Neuron (in vitro differentiated cells): ENCODE measurements around the gene VPS8.
"Not testable (repeated sequence)": the region's sequence is repeated elsewhere in the genome, so short reads cannot be mapped to it uniquely, and the experiment has no call there.

ENCODE experiments used
- H2AFZ ChIP-seq: one replicate; pipeline ENCODE4 v1.6.1; 2013; ENCODE audit warnings: low read depth, mild to moderate bottlenecking, inconsistent platforms, low read length, moderate library complexity
- H3K27me3 ChIP-seq: one replicate; pipeline ENCODE4 v1.6.1; 2013; ENCODE audit warnings: low read length; ENCODE audit not compliant: insufficient read depth
- H3K36me3 ChIP-seq: one replicate; pipeline ENCODE4 v1.6.1; 2013; ENCODE audit warnings: low read length; ENCODE audit not compliant: insufficient read depth
- H3K4me1 ChIP-seq: one replicate; pipeline ENCODE4 v1.6.1; 2013; ENCODE audit warnings: low read length; ENCODE audit not compliant: insufficient read depth
- H3K4me3 ChIP-seq: 2 replicates; pipeline ENCODE4 v1.5.1; 2013; ENCODE audit warnings: mild to moderate bottlenecking, low read length, moderate library complexity
- H3K9me3 ChIP-seq: one replicate; pipeline ENCODE4 v1.6.1; 2013; ENCODE audit warnings: low read length

The VPS8 gene

GRCh38 chr3:184937611-184938010 is 125.6 kb downstream of the VPS8 start:
- H2AFZ ChIP-seq = no peak overlapping the region
- H3K4me1 ChIP-seq = no peaks in the 10 kb centered on the region
- no peaks in the 10 kb centered on the region for H3K9me3 ChIP-seq
- peaks cover 9% of the 10 kb centered on the region for H3K36me3 ChIP-seq
- no peaks in the 10 kb centered on the region for H3K27me3 ChIP-seq
- no peak overlapping the region for H3K4me3 ChIP-seq

GRCh38 chr3:184941408-184941807 is 129.4 kb downstream of the VPS8 start:
- Histone ChIP-seq H3K9me3 (peaks cover 2% of the 10 kb centered on the region), H3K36me3 (peaks cover 10% of the 10 kb centered on the region), H3K4me3 (no peak overlapping the region)

GRCh38 chr3:184942735-184943134 is 130.8 kb downstream of the VPS8 start:
- Histone ChIP-seq H2AFZ (no peak overlapping the region), H3K4me1 (no peaks in the 10 kb centered on the region), H3K27me3 (no peaks in the 10 kb centered on the region), H3K9me3 (peaks cover 2% of the 10 kb centered on the region), H3K4me3 (no peak overlapping the region), H3K36me3 (peaks cover 7% of the 10 kb centered on the region)

More at GRCh38 chr3:184941408-184941807, 129.4 kb downstream of the VPS8 start:
- no peak overlapping the region for H2AFZ ChIP-seq
- H3K4me1 ChIP-seq = no peaks in the 10 kb centered on the region
- H3K27me3 ChIP-seq = no peaks in the 10 kb centered on the region

- H3K9me3 ChIP-seq = peaks cover 2% of the 10 kb centered on the region
- no peaks in the 10 kb centered on the region for H3K4me1 ChIP-seq
- H2AFZ ChIP-seq = no peak overlapping the region
- no peak overlapping the region for H3K4me3 ChIP-seq
- H3K27me3 ChIP-seq = no peaks in the 10 kb centered on the region
- H3K36me3 ChIP-seq = peaks cover 7% of the 10 kb centered on the region
Observed at GRCh38 chr3:184944241-184944640, 132.3 kb downstream of the VPS8 start.

GRCh38 chr3:184945886-184946625 is 134.1 kb downstream of the VPS8 start:
- Histone ChIP-seq H3K4me3 (no peak overlapping the region), H3K27me3 (no peaks in the 10 kb centered on the region), H3K4me1 (no peaks in the 10 kb centered on the region), H2AFZ (no peak overlapping the region), H3K36me3 (peaks cover 4% of the 10 kb centered on the region), H3K9me3 (peaks cover 2% of the 10 kb centered on the region)

GRCh38 chr3:184946917-184947316 is 135.0 kb downstream of the VPS8 start:
- H3K4me1 ChIP-seq = no peaks in the 10 kb centered on the region
- no peak overlapping the region for H2AFZ ChIP-seq
- H3K9me3 ChIP-seq = peaks cover 2% of the 10 kb centered on the region
- peaks cover 4% of the 10 kb centered on the region for H3K36me3 ChIP-seq
- H3K27me3 ChIP-seq = no peaks in the 10 kb centered on the region
- no peak overlapping the region for H3K4me3 ChIP-seq

GRCh38 chr3:184949251-184949965 is 137.4 kb downstream of the VPS8 start:
- H3K4me1 ChIP-seq = no peaks in the 10 kb centered on the region
- H3K36me3 ChIP-seq = no peaks in the 10 kb centered on the region
- no peak overlapping the region for H3K4me3 ChIP-seq
- no peak overlapping the region for H2AFZ ChIP-seq
- H3K9me3 ChIP-seq = peaks cover under 1% of the 10 kb centered on the region
- H3K27me3 ChIP-seq = no peaks in the 10 kb centered on the region

- not testable (repeated sequence) for H3K36me3 ChIP-seq, H3K9me3 ChIP-seq, H2AFZ ChIP-seq, H3K27me3 ChIP-seq, H3K4me3 ChIP-seq, H3K4me1 ChIP-seq
Observed at GRCh38 chr3:184950816-184951215, 138.8 kb downstream of the VPS8 start.

- Histone ChIP-seq H2AFZ (no peak overlapping the region), H3K36me3 (peaks cover 2% of the 10 kb centered on the region), H3K27me3 (no peaks in the 10 kb centered on the region), H3K9me3 (no peaks in the 10 kb centered on the region), H3K4me1 (no peaks in the 10 kb centered on the region), H3K4me3 (no peak overlapping the region)
Observed at GRCh38 chr3:184952671-184953070, 140.7 kb downstream of the VPS8 start.

- Histone ChIP-seq H3K36me3 (peaks cover 7% of the 10 kb centered on the region), H3K4me1 (no peaks in the 10 kb centered on the region), H3K9me3 (no peaks in the 10 kb centered on the region), H3K4me3 (no peak overlapping the region), H3K27me3 (no peaks in the 10 kb centered on the region), H2AFZ (no peak overlapping the region)
Observed at GRCh38 chr3:184953401-184953800, 141.4 kb downstream of the VPS8 start.

GRCh38 chr3:184954251-184954650 is 142.3 kb downstream of the VPS8 start:
- no peaks in the 10 kb centered on the region for H3K9me3 ChIP-seq
- no peaks in the 10 kb centered on the region for H3K27me3 ChIP-seq
- H3K4me1 ChIP-seq = no peaks in the 10 kb centered on the region
- peaks cover 8% of the 10 kb centered on the region for H3K36me3 ChIP-seq
- H2AFZ ChIP-seq = no peak overlapping the region
- H3K4me3 ChIP-seq = no peak overlapping the region

GRCh38 chr3:184954851-184955250 is 142.9 kb downstream of the VPS8 start:
- H3K27me3 ChIP-seq, H2AFZ ChIP-seq, H3K4me1 ChIP-seq: not testable (repeated sequence)

GRCh38 chr3:184965639-184966430 is 153.9 kb downstream of the VPS8 start:
- Histone ChIP-seq H3K27me3 (no peaks in the 10 kb centered on the region), H3K4me3 (no peak overlapping the region), H3K36me3 (peaks cover 12% of the 10 kb centered on the region), H3K9me3 (no peaks in the 10 kb centered on the region), H2AFZ (no peak overlapping the region), H3K4me1 (no peaks in the 10 kb centered on the region)

More at GRCh38 chr3:184954851-184955250, 142.9 kb downstream of the VPS8 start:
- not testable (repeated sequence) for H3K4me3 ChIP-seq, H3K36me3 ChIP-seq, H3K9me3 ChIP-seq
